ENCODE data around the gene FOXO3B. TPM values are rescaled to one million over a fixed set of nuclear protein-coding genes. Genes with fewer than 3 reads are reported as not detected.
"Not testable (repeated sequence)": the region's sequence is repeated elsewhere in the genome, so short reads cannot be mapped to it uniquely, and the experiment has no call there.

FOXO3B gene
- total and polyA plus RNA-seq, 10 donors, result 0.24 to 9.1 (median 4.3) TPM

DNA sequence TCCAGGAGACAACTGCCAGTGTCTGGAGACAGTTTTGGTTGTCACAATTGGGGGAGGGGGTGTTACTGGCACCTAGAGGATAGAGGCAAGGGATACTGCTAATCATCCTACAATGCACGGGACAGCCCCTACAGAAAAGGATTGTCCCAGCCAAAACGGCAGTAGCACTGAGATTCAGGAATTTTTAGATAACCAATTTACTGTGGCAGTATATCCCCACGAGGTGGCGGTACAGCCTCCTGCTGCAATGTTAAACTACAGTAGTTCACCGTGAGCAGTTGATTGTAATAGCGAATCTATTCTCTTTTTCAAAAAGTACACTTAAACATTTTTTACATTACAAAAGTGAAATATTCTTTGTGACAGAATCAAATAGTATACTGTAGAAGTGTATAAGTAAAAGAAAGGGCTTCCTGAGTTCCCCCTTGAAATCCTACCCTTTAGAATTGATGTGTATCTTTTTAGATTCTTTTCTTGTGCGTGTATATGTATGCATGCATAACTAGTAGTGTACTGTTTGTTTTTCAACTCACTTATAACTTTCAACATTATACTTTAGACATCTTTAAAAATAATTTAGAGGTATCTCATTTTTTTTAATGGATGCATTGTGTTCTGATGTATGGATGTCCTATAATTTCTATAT, 30.4 kb upstream of the FOXO3B start:
- TF ChIP-seq, protein P1, sequence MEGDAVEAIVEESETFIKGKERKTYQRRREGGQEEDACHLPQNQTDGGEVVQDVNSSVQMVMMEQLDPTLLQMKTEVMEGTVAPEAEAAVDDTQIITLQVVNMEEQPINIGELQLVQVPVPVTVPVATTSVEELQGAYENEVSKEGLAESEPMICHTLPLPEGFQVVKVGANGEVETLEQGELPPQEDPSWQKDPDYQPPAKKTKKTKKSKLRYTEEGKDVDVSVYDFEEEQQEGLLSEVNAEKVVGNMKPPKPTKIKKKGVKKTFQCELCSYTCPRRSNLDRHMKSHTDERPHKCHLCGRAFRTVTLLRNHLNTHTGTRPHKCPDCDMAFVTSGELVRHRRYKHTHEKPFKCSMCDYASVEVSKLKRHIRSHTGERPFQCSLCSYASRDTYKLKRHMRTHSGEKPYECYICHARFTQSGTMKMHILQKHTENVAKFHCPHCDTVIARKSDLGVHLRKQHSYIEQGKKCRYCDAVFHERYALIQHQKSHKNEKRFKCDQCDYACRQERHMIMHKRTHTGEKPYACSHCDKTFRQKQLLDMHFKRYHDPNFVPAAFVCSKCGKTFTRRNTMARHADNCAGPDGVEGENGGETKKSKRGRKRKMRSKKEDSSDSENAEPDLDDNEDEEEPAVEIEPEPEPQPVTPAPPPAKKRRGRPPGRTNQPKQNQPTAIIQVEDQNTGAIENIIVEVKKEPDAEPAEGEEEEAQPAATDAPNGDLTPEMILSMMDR (IDR thresholded peaks at IDR 0.05 in 8 of 11, conservative IDR thresholded peaks at IDR 0.05 in 3 of 11), result peak in 10 of 11 experiments; percentile 9 to 65 (median 48)
- H3K9me3 ChIP-seq; H3K36me3 ChIP-seq; H3K4me3 ChIP-seq; H3K27ac ChIP-seq; H3K4me1 ChIP-seq; intact Hi-C loops (cut with DNase I; ENCODE audit: low total_unique reads); H3K27me3 ChIP-seq (replicated peaks in 1 of 7): not testable (repeated sequence)
- peak; percentile 78 for DNase-seq
- WGBS, 5 donors, result 12 to 17% (median 17%) methylated on average over 6 to 7 of the region's 7 CpGs

GRCh38 chr17:18708215-18708614, 26.1 kb upstream of the FOXO3B start:
- H3K4me3 ChIP-seq; H3K4me1 ChIP-seq; H3K27ac ChIP-seq; intact Hi-C loops (cut with DNase I; ENCODE audit: low total_unique reads); H3K36me3 ChIP-seq; H3K9me3 ChIP-seq; DNase-seq; H3K27me3 ChIP-seq (replicated peaks in 1 of 7): not testable (repeated sequence)
- WGBS, 5 donors, result 89 to 100% (median 95%) methylated on average over 3 of the region's 3 CpGs

DNA sequence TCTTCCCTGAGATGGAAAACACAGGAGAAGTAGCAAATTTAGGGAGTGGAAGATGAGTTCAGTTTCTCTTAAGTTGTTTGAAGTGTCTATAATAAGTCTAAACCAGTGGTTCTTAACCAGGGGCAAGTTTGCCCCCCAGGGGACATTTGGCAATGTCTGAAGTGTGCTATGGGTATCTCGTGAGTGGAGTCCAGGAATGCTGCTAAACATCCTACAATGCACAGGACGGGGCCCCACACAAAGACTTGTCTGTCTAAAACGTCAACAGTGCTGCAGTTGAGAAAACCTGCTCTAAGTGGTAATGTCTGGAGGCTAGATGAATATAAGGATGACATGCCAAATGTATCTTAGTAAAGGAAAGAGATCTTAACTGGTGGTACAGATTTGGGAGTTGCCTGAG, 23.8 kb upstream of the FOXO3B start:
- H3K9me3 ChIP-seq; H3K4me3 ChIP-seq; H3K36me3 ChIP-seq; intact Hi-C loops (cut with DNase I; ENCODE audit: low total_unique reads); DNase-seq; H3K27me3 ChIP-seq (replicated peaks in 1 of 7); H3K4me1 ChIP-seq; H3K27ac ChIP-seq: not testable (repeated sequence)
- 85 to 95% (median 88%) methylated on average over 3 of the region's 3 CpGs for WGBS, 5 donors

GRCh38 chr17:18698473-18699103, 16.5 kb upstream of the FOXO3B start:
- peaks cover 0 to 11% (median 2%) of the 10 kb centered on the region in 6 donors for H3K4me1 ChIP-seq
- H3K27me3 ChIP-seq (replicated peaks in 1 of 7); H3K36me3 ChIP-seq; H3K9me3 ChIP-seq; DNase-seq; intact Hi-C loops (cut with DNase I; ENCODE audit: low total_unique reads): not testable (repeated sequence)
- H3K4me3 ChIP-seq, result peak overlapping the region; percentile 36 to 73 (median 47)
- 55 to 67% (median 59%) methylated on average over 8 of the region's 8 CpGs for WGBS, 5 donors
- H3K27ac ChIP-seq, result peak overlapping the region in 2 of 8 donors; percentile 65 to 72

- H3K4me3 ChIP-seq; intact Hi-C loops (cut with DNase I; ENCODE audit: low total_unique reads); DNase-seq; H3K27me3 ChIP-seq (replicated peaks in 1 of 7); H3K27ac ChIP-seq; H3K9me3 ChIP-seq; H3K36me3 ChIP-seq: not testable (repeated sequence)
- H3K4me1 ChIP-seq, result peaks cover 0 to 11% (median 2%) of the 10 kb centered on the region in 6 donors
- 20 to 78% (median 45%) methylated on average over 1 to 2 of the region's 2 CpGs for WGBS, 5 donors
Observed at GRCh38 chr17:18695143-18695542, 13.0 kb upstream of the FOXO3B start.

- H3K27me3 ChIP-seq (replicated peaks in 1 of 7); H3K36me3 ChIP-seq; H3K4me1 ChIP-seq; H3K9me3 ChIP-seq; intact Hi-C loops (cut with DNase I; ENCODE audit: low total_unique reads); DNase-seq: not testable (repeated sequence)
- Histone ChIP-seq H3K27ac (peak overlapping the region in 2 of 8 donors; percentile 57 to 65), H3K4me3 (peak overlapping the region in 7 of 8 donors; percentile 28 to 76 (median 47))
- 0 to 5% (median 1%) methylated on average over 3 of the region's 3 CpGs for WGBS, 5 donors
Observed at GRCh38 chr17:18682668-18683067, 554 bp upstream of the FOXO3B start.

DNA sequence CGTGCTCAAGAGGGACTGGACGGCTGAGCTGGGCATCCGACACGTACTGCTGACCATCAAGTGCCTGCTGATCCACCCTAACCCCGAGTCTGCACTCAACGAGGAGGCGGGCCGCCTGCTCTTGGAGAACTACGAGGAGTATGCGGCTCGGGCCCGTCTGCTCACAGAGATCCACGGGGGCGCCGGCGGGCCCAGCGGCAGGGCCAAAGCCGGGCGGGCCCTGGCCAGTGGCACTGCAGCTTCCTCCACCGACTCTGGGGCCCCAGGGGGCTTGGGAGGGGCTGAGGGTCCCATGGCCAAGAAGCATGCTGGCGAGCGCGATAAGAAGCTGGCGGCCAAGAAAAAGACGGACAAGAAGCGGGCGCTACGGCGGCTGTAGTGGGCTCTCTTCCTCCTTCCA, 4.7 kb downstream of the FOXO3B start:
- H3K27ac ChIP-seq; H3K27me3 ChIP-seq (replicated peaks in 1 of 7); intact Hi-C loops (cut with DNase I; ENCODE audit: low total_unique reads); H3K4me1 ChIP-seq; H3K4me3 ChIP-seq; DNase-seq: not testable (repeated sequence)
- Histone ChIP-seq H3K36me3 (peaks cover 0 to 29% (median 3%) of the 10 kb centered on the region in 6 donors), H3K9me3 (peaks cover 0 to 15% (median 0%) of the 10 kb centered on the region in 8 donors)
- WGBS, 5 donors, result 97 to 100% (median 98%) methylated on average over 9 to 28 of the region's 29 CpGs

DNA sequence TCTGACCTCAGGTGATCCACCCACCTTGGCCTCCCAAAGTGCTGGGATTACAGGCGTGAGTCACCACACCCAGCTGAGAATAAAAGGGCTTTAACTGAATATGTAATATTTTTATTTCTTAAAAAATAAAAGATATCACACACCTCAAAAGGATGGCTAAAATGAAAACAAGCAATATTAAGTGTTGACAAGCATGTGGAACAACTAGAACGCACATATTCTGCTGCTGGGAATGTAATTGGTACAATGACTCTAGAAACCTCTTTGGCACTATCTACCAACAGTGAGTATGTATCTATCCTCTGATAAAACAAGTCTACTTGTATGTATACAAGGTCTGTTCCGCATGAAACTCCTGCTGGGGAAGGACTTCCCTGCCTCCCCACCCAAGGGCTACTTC, 5.2 kb downstream of the FOXO3B start:
- H3K9me3 ChIP-seq, result peaks cover 0 to 18% (median under 1%) of the 10 kb centered on the region in 8 donors
- H3K4me1 ChIP-seq; H3K27me3 ChIP-seq (replicated peaks in 1 of 7); DNase-seq; intact Hi-C loops (cut with DNase I; ENCODE audit: low total_unique reads); H3K27ac ChIP-seq; H3K4me3 ChIP-seq: not testable (repeated sequence)
- 97 to 100% (median 99%) methylated on average over 3 of the region's 3 CpGs for WGBS, 5 donors
- peaks cover 0 to 34% (median 7%) of the 10 kb centered on the region in 6 donors for H3K36me3 ChIP-seq

- DNase-seq; H3K4me1 ChIP-seq; H3K27ac ChIP-seq; intact Hi-C loops (cut with DNase I; ENCODE audit: low total_unique reads); H3K4me3 ChIP-seq; H3K27me3 ChIP-seq (replicated peaks in 1 of 7): not testable (repeated sequence)
- peaks cover 0 to 45% (median 25%) of the 10 kb centered on the region in 8 donors for H3K9me3 ChIP-seq
- H3K36me3 ChIP-seq, result peaks cover 0 to 68% (median 14%) of the 10 kb centered on the region in 6 donors
- 94 to 98% (median 97%) methylated on average over 38 to 89 of the region's 102 CpGs for WGBS, 5 donors
Observed at GRCh38 chr17:18672395-18673227, 9.5 kb downstream of the FOXO3B start.

All from spleen (tissue), 11 donors.